ENCODE measurements around the gene APOL4. TPM values are rescaled to one million over a fixed set of nuclear protein-coding genes. Genes with fewer than 3 reads are reported as not detected.

APOL4 gene
- total RNA-seq, 2 experiments from 2014 or later, result not detected

GRCh38 chr22:36180038-36180880 lies 21.4 kb downstream of the APOL4 start:
- peaks cover 7% of the 10 kb centered on the region for H3K4me1 ChIP-seq (ENCODE audit: insufficient read depth, low read length)
- ChIA-PET POLR2A (interaction anchor here (0.5 to 0.7 kb wide), 3 partner anchors 20 to 46 kb away, joined by 3 read pairs; partner anchors contain the start of gene APOL3), CTCF (interaction anchor here (0.6 to 3.6 kb wide), 13 partner anchors 8 to 873 kb away, joined by 3 to 15 read pairs (median 6); partner anchors contain the start of gene APOL3)
- peaks cover 0 to 2% of the 10 kb centered on the region in 2 experiments for H3K27me3 ChIP-seq (ENCODE audit: control insufficient read depth in 1 of 2, insufficient read depth in 2 of 2, low read length in 2 of 2)
- H3K36me3 ChIP-seq (ENCODE audit: insufficient read depth, low read length), result no peaks in the 10 kb centered on the region
- H3K4me3 ChIP-seq (ENCODE audit: low read length), result no peak overlapping the region
- DNase-seq, result peak; percentile 76 to 94 (median 85)
- intact Hi-C loops (cut with DNase I, micrococcal nuclease), result loop anchor here (1.0 to 5.0 kb wide), 6 partner anchors 20 to 829 kb away; partner anchors contain the start of gene APOL3 (in 1 of the 2)
- Mint-ChIP-seq H3K9me3 (no peaks in the 10 kb centered on the region), H3K4me1 (ENCODE audit: low read depth) (peaks cover 6% of the 10 kb centered on the region), H3K27me3 (no peaks in the 10 kb centered on the region), H3K36me3 (ENCODE audit: low read depth) (no peaks in the 10 kb centered on the region), H3K27ac (no peak overlapping the region), H3K4me3 (no peak overlapping the region)
- peak; percentile 81 for TF ChIP-seq CTCF (IDR thresholded peaks at IDR 0.05)
- no peaks in the 10 kb centered on the region for H3K9me3 ChIP-seq (ENCODE audit: control insufficient read depth in 1 of 2, insufficient read depth in 1 of 2, low read length in 2 of 2)
- ATAC-seq (ENCODE audit: poor library complexity), result peak; percentile 100
- H3K27ac ChIP-seq (ENCODE audit: low read depth in 1 of 2, low read length in 2 of 2), result no peak overlapping the region

GRCh38 chr22:36177160-36177559 lies 24.4 kb downstream of the APOL4 start:
- Histone ChIP-seq H3K4me1 (ENCODE audit: insufficient read depth, low read length) (peaks cover 7% of the 10 kb centered on the region), H3K27me3 (ENCODE audit: control insufficient read depth in 1 of 2, insufficient read depth in 2 of 2, low read length in 2 of 2) (no peaks in the 10 kb centered on the region), H3K27ac (ENCODE audit: low read depth in 1 of 2, low read length in 2 of 2) (no peak overlapping the region), H3K4me3 (ENCODE audit: low read length) (no peak overlapping the region), H3K9me3 (ENCODE audit: control insufficient read depth in 1 of 2, insufficient read depth in 1 of 2, low read length in 2 of 2) (no peaks in the 10 kb centered on the region), H3K36me3 (ENCODE audit: insufficient read depth, low read length) (no peaks in the 10 kb centered on the region)
- CTCF ChIA-PET, result interaction anchor here (1.0 to 3.6 kb wide), 2 partner anchors 42 to 111 kb away, joined by 3 to 15 read pairs; no protein-coding TSS in a partner anchor
- no peak for DNase-seq
- H3K36me3 Mint-ChIP-seq (ENCODE audit: low read depth), result no peaks in the 10 kb centered on the region
- POLR2A ChIA-PET, result interaction anchor here (1.1 to 1.8 kb wide), 2 partner anchors 14 to 16 kb away, joined by 4 to 5 read pairs; partner anchors contain the start of gene APOL3
- peaks cover 6% of the 10 kb centered on the region for H3K4me1 Mint-ChIP-seq (ENCODE audit: low read depth)
- ATAC-seq (ENCODE audit: poor library complexity), result no peak
- H3K9me3 Mint-ChIP-seq, result no peaks in the 10 kb centered on the region
- intact Hi-C loops (cut with DNase I, micrococcal nuclease), result no loop called here
- no peak overlapping the region for H3K27ac Mint-ChIP-seq
- no peaks in the 10 kb centered on the region for H3K27me3 Mint-ChIP-seq
- H3K4me3 Mint-ChIP-seq, result no peak overlapping the region
- TF ChIP-seq CTCF (IDR thresholded peaks at IDR 0.05), result no peak

- TF ChIP-seq CTCF (IDR thresholded peaks at IDR 0.05), result no peak
- Histone ChIP-seq H3K27me3 (ENCODE audit: control insufficient read depth in 1 of 2, insufficient read depth in 2 of 2, low read length in 2 of 2) (no peaks in the 10 kb centered on the region), H3K9me3 (ENCODE audit: control insufficient read depth in 1 of 2, insufficient read depth in 1 of 2, low read length in 2 of 2) (no peaks in the 10 kb centered on the region), H3K4me1 (ENCODE audit: insufficient read depth, low read length) (peaks cover 7% of the 10 kb centered on the region), H3K36me3 (ENCODE audit: insufficient read depth, low read length) (no peaks in the 10 kb centered on the region), H3K27ac (ENCODE audit: low read depth in 1 of 2, low read length in 2 of 2) (no peak overlapping the region), H3K4me3 (ENCODE audit: low read length) (no peak overlapping the region)
- Mint-ChIP-seq H3K4me1 (ENCODE audit: low read depth) (peaks cover 6% of the 10 kb centered on the region), H3K4me3 (no peak overlapping the region), H3K9me3 (no peaks in the 10 kb centered on the region), H3K27me3 (no peaks in the 10 kb centered on the region), H3K27ac (no peak overlapping the region), H3K36me3 (ENCODE audit: low read depth) (no peaks in the 10 kb centered on the region)
- intact Hi-C loops (cut with DNase I, micrococcal nuclease), result no loop called here
- ChIA-PET POLR2A (no interaction called here), CTCF (no interaction called here)
- DNase-seq, result no peak
- ATAC-seq (ENCODE audit: poor library complexity), result no peak
Observed at GRCh38 chr22:36175892-36176291, 25.7 kb downstream of the APOL4 start.
